Stimulated activated CD4-positive, alpha-beta T cell treated with anti-CD3 and anti-CD28 coated beads, Interleukin-1b, Interleukin-23, amount 100 ng/mL, for 1 hour (primary cell): ENCODE data around the gene ADCYAP1R1.

Source experiments
- DNase-seq, 2 donors: peaks; one replicate each; pipeline ENCODE4 v3.0.0-alpha.2; 2020; ENCODE audit warnings: low read depth in 2 of 2

Gene ADCYAP1R1

DNA sequence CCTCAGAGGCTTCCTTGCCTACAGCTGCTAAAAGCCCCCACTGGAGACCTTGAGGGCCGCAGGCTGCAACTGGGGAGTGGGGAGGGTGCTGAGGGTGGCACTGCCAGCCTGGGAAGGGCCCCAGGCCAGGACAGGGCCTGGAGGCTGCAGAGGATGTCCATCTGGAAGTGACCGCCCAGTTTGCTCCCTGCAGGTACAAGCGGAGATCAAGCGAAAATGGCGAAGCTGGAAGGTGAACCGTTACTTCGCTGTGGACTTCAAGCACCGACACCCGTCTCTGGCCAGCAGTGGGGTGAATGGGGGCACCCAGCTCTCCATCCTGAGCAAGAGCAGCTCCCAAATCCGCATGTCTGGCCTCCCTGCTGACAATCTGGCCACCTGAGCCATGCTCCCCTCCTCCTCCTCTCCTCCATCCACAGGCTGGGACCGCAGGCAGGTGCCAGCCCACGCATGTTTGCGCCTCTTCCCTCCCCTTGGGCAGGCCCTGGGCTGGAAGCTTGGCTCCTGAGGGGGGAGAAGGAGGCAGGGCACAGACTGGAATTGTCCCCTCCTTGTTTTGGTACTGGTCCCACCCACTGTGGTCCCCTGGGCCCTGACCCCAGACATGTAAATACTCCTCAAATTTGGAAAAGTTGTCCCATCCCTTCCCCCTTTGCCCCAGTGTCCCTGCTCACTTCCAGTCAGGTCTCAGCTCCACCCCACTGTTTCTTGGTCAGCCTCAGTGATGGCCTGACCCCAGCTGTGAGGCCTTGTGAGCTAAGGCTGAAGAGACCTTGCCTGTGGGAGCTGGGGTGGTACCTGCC lies 54.4 kb downstream of the ADCYAP1R1 start:
- no peak for DNase-seq

DNA sequence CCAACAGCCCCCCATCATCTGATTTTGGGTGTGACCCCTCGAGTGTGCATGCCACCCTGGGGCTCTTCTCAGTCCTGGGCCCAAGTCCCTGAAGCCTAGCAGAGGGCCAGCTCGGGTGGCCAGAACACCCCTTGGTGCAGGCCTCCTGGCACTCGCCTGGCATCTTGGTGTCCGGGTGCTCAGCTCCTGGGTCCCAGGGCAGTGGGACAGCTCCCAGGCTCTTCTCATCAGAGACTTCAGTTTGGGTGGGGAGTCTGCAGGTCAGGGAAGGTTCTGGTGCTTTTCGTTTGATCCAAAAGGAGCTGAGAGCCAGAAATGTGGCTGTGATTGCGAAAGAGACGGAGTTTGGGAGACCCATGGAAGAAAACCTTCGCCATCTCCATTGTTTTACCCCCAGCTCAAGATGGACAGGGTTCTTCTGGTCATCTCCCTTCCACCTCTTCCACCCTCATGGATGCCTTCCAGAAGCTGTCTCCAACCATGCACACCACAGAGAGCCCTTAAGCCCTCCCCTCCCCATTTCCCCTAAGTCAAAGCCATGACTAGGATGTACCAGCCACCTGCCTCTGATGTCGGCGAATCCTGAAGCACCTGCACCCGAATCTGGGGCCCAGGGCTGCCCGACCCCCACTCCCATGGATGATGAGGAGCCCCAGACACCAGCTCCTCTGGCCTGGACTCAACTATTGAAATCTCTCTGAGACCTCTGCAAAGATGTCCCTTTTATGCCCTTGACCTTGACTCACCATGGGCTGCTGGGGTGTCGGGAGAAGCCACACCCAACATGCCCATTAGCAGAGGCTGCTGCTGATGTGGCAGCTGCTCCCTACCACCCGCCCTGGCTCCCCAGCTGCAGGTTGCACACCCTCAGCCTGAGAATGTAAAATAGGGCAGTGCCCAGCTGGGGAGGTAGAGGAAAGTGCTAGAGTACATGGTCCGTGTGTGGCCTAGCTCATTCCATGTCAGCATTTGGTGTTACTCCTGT lies 55.3 kb downstream of the ADCYAP1R1 start:
- DNase-seq, result no peak

- no peak for DNase-seq
These were observed 56.1 kb downstream of the ADCYAP1R1 start for GRCh38 chr7:31108097-31108657.

DNA sequence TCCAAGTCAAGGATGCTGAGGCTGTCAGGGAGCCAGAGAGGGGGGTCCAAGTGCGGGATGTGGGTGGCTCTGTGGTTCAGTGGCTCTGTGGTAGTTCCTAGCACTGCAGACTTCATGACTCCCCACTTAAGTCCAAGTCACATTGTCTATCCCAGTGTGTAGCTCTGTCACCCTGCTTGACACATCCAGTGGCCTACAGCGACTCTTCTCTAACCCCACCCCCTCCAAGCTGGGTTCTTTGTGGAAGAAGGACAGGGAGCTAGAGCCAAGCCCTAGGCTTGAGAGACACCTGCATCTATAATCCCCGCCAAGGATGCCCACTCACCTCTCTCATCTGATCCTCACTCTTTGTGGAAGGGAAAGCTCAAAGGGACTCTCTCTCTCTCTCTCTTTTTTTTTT lies 57.6 kb downstream of the ADCYAP1R1 start:
- DNase-seq, result no peak

DNA sequence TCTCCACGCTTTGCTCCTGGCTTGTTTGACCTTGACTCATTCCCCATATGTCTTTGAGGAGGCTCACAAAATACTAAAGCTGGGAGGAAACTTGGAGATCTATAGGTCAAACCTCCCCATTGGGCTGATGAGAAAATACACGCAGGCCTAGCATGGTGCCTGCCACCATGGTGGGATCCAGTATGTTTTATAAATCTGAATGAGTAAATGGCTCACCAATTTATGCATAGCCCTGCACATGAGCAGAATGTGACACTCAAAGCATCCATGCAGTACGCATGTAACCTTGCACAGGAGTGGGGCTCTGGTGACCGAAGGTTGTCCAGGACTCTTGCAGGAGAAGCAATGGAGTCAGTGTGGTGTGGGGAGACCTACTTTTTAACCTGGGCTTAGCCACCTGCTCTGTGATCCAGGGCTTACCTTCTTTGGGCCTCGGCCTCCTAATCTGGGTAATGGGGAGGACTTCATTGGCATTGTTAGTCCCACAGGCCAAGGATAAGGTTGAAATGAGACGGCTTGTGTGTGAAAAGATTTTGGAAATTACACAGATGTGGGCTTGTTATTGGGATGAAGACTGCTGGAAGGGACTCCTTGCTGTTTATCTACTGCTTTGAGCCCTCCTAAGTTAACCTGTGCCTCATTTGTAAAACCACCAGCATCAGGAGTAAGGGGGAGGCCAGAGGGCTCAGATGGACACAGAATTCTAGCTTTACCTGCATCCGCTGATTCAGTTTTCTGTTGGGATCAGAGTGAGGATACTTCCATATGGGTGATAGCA lies 58.4 kb downstream of the ADCYAP1R1 start:
- no peak for DNase-seq

- DNase-seq, result no peak
These were observed 59.0 kb downstream of the ADCYAP1R1 start for GRCh38 chr7:31111109-31111451.

DNA sequence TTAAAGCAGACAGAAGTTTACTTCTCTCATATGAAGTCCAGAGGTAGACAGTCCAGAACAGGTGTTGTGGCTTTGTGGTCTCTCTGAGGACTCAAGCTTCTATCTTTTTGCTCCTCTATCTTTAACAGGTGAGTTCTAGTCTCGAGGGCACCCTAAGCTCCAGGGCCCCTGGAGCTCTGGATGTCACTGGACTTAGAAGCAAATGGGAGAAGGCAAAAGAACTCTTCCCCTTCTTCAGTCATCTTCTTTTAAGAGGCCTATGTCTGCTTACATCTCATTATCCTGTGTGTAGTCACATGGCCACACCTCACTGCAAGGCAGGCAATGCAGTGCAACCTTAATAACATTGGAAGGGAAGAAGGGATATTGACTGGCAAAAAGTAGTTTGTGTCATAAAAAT lies 61.6 kb downstream of the ADCYAP1R1 start:
- no peak for DNase-seq

DNA sequence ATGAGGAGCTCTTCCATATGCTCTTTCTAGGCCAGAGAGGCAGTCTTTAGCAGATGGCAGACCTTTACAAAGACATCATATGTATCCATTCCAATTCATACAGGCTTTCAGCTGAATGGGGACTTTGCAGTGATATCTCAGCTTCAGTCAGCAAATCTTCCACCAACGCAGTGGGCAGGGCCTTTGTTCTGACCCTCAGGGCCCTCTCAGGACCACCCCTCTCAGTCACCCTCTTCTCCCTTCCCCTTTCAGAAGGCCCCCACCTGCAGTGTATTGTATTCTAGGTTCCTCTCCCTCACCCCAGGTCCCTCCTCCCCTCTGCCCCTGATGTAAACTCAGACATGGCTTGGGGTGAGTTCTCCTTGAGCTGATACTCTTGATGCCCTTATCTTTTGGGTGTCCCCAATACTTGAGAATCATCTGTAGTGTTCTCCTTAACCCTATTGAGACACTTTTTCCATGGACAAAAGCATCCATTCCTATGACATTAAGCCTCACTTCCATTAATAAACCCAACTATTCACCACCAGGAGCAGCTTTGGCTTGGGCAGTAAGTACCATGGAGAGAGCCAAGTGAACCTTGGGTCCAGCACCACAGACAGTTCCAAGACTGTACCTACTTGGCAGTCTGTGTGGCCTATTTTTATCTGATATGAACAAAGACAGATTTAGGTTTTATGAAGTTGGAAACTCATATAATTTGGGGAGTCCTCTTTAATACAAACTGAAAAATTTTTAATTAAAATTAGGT lies 62.7 kb downstream of the ADCYAP1R1 start:
- no peak for DNase-seq

- no peak for DNase-seq
These were observed 64.5 kb downstream of the ADCYAP1R1 start for GRCh38 chr7:31116615-31117014.

GRCh38 chr7:31119249-31119648 lies 67.1 kb downstream of the ADCYAP1R1 start:
- DNase-seq, result no peak

- no peak for DNase-seq
These were observed 68.8 kb downstream of the ADCYAP1R1 start for GRCh38 chr7:31120800-31121513.

DNA sequence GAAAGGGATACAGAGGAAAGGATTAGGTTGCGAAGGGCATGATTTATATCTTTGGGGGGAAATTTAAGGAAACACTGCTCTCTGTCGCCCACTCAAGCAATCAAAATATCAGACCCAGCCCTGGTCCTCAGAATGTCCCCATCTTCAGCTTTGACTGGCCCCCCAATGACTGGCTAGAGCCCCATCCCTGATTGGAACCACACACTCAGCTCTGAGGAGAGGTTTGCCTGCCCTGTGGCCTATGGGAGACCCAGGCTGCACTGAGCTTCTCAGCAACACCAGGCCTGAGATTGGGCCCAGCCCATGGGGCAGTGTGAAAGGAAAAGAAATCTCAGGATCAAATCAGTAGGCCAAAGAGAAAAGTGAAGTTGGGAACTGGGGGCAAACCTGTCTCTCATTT lies 69.5 kb downstream of the ADCYAP1R1 start:
- no peak for DNase-seq

GRCh38 chr7:31122649-31123058 lies 70.5 kb downstream of the ADCYAP1R1 start:
- DNase-seq, result no peak

DNA sequence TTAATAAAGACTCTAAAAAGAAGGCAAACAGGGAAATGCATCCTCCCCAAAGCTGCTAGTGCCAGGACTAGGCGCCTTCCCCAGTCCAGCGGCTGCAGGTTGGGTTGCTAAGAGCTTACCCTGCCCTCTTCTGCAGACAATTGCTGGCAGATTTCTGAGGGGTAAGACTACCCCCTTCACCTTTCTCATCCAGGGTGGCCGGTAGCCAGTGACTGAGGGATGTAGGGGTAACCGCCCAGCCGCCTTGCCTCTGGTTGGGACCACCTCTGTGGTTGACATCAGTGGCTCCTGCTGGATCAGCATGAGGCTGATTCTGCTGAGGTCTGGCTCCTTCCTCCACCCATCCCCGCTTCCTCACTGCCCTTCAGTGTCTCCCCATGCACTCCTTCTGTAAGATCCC lies 71.2 kb downstream of the ADCYAP1R1 start:
- no peak for DNase-seq

GRCh38 chr7:31123726-31124125 lies 71.6 kb downstream of the ADCYAP1R1 start:
- no peak for DNase-seq

DNA sequence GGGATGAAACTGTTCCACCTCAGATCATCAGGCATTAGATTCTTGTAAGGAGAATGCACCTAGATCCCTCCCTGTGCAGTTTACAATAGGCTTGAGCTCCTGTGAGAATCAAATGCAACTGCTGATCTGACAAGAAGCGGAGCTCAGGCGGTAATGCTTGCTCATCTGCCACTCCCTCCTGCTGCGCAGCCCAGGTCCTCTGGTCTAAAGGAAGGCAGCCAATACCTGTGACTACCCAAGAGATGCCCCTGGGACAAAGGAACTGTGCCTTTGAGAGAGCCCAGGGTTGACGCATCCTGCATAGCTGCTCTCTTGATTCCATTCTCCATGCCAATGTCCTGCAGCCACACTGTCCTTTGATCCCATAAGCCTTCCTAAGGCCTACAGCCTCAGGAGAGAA lies 73.1 kb downstream of the ADCYAP1R1 start:
- no peak for DNase-seq

DNA sequence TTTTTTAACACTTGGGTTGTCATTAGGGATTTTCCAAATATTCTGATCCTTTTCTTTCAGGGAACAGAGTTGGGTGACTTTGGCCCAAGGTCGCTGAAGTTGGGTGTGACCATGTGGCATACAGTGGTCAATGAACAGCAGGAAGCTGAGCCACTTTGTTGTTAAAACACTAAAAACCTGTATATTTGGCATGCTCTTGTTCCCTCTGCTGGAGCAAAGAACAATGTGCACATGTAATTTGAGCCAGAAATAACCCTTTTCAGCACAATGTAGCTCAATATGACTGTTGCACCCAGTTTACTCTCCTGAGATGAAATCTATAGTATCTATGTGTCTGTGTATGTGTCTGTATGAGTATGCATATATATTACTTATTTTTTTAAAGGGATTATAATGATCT lies 74.9 kb downstream of the ADCYAP1R1 start:
- no peak for DNase-seq

GRCh38 chr7:31129067-31129466 lies 77.0 kb downstream of the ADCYAP1R1 start:
- no peak for DNase-seq

DNA sequence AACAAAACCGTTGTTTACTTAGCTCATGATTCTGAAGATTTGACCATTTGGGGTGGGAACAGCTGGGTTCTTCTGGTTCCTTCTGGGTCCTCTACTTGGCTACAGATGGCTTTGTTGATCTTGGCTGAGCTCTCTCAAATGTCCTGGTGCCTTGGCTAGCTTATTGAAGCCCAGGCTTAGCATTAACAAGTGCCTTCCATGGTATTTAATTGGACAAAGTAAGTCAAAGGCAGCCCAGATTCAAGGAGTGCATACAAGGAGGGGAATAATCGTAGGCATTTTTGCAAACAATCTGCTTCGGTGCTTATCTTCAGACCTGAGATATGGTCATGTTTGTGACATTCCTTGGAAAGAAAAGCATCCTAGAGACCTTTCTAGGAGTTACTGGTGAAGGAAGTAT lies 81.4 kb downstream of the ADCYAP1R1 start:
- no peak for DNase-seq
